HCT116 (cell line): ENCODE data around the gene USP24. TPM values are rescaled to one million over a fixed set of nuclear protein-coding genes. Genes with fewer than 3 reads are reported as not detected.

Experiments used
- ATAC-seq: fragments of 200-7000 bp; cut with Tn5 transposase; 2 replicates; pipeline ENCODE4 v1.9.1; 2020; ENCODE audit warnings: mild to moderate bottlenecking, moderate library complexity
- BruUV-seq: library from RNA; stranded (reverse); fragments of 400-500 nt; replicated peaks from 2 replicates; lab custom pipeline; 2021; lab: Mats Ljungman, UMichigan
- CTCF ChIA-PET: fragments of 300-600 bp; sonication (Branson Sonifier 250); formaldehyde crosslinking; loops from one replicate; lab custom pipeline; 2021; ENCODE audit warnings: antibody characterized with exemption; lab: Charles Lee
- POLR2A ChIA-PET: fragments of 300-600, 350-600 bp; sonication (Branson Sonifier 250); formaldehyde crosslinking; loops from one replicate; lab custom pipeline; 2021; ENCODE audit warnings: antibody characterized with exemption; lab: Charles Lee
- RAD21 ChIA-PET, 2 experiments: fragments of 300-600 bp; sonication (Branson Sonifier 250); formaldehyde crosslinking; loops; one replicate each; lab custom pipeline; 2023; ENCODE audit warnings: low total read pairs in 2 of 2; ENCODE audit not compliant: uncharacterized antibody in 2 of 2, unreplicated experiment in 2 of 2, low non-redundant PET in 1 of 2; lab: Charles Lee
- DNase-seq: peaks from one replicate; pipeline ENCODE4 v3.0.0-alpha.2; 2010; ENCODE audit warnings: low read depth, low spot score
- H2AFZ ChIP-seq: fragments of 200-600 bp; shearing (Covaris generic), sonication (generic); 2 replicates; pipeline ENCODE4 v1.6.1; 2017; ENCODE audit warnings: low read depth, mixed run types, mixed read lengths, antibody characterized with exemption, low read length; ENCODE audit not compliant: poor library complexity, severe bottlenecking
- H3K27ac ChIP-seq: 2 replicates; pipeline ENCODE4 v1.5.1; 2012; ENCODE audit warnings: low read depth, low read length
- H3K27me3 ChIP-seq: fragments of 200-600 bp; sonication (generic); 2 replicates; pipeline ENCODE4 v1.6.1; 2016; ENCODE audit warnings: mixed run types, low read length, mixed read lengths; ENCODE audit not compliant: insufficient read depth
- H3K36me3 ChIP-seq, 2 experiments: fragments of 200-500 bp in 1 of 2; fragments of 200-600 bp in 1 of 2; sonication (Bioruptor generic) in 1 of 2; sonication (generic) in 1 of 2; 2 replicates each; pipeline versions ENCODE4 v1.5.1 to v1.6.1; 2014 to 2016; ENCODE audit warnings: low read length in 2 of 2, inconsistent platforms in 1 of 2, mixed read lengths in 1 of 2, mixed run types in 1 of 2; ENCODE audit not compliant: insufficient read depth in 2 of 2, control insufficient read depth in 1 of 2
- H3K4me1 ChIP-seq, 2 experiments: fragments of 200-600 bp in 1 of 2; sonication (generic) in 1 of 2; 2 replicates each; pipeline versions ENCODE4 v1.5.1 to v1.6.1; 2012 to 2017; ENCODE audit warnings: low read length in 2 of 2, inconsistent platforms in 1 of 2, mild to moderate bottlenecking in 1 of 2, mixed read lengths in 1 of 2, mixed run types in 1 of 2, moderate library complexity in 1 of 2; ENCODE audit not compliant: insufficient read depth in 2 of 2, control insufficient read depth in 1 of 2
- H3K4me2 ChIP-seq: fragments of 200-600 bp; sonication (generic); 2 replicates; pipeline ENCODE4 v1.6.1; 2017; ENCODE audit warnings: mixed run types, low read length, mixed read lengths
- H3K4me3 ChIP-seq, 2 experiments: fragments of 200-600 bp in 1 of 2; sonication (generic) in 1 of 2; replicated peaks in 1 of 2; 2 replicates each; pipeline ENCODE4 v1.5.1; 2011 to 2016; ENCODE audit warnings: low read length in 2 of 2, control low read depth in 1 of 2, low read depth in 1 of 2, mild to moderate bottlenecking in 1 of 2, mixed read lengths in 1 of 2, mixed run types in 1 of 2
- H3K79me2 ChIP-seq: fragments of 200-600 bp; sonication (generic); 2 replicates; pipeline ENCODE4 v1.6.1; 2017; ENCODE audit warnings: mild to moderate bottlenecking, mixed run types, low read length, moderate library complexity, mixed read lengths; ENCODE audit not compliant: insufficient read depth
- H3K9ac ChIP-seq: fragments of 200-600 bp; sonication (generic); 2 replicates; pipeline ENCODE4 v1.6.1; 2016; ENCODE audit warnings: low read length, mixed read lengths
- H3K9me2 ChIP-seq: fragments of 200-600 bp; sonication (generic), shearing (Covaris generic); 2 replicates; pipeline ENCODE4 v1.6.1; 2017; ENCODE audit warnings: mixed run types, mild to moderate bottlenecking, moderate library complexity; ENCODE audit not compliant: insufficient read depth
- H3K9me3 ChIP-seq, 2 experiments: fragments of 200-500 bp in 1 of 2; fragments of 200-600 bp in 1 of 2; sonication (Bioruptor generic) in 1 of 2; sonication (generic) in 1 of 2; 2 replicates each; pipeline ENCODE4 v1.6.1; 2014 to 2017; ENCODE audit warnings: low read length in 2 of 2, mixed read lengths in 2 of 2, inconsistent platforms in 1 of 2, low read depth in 1 of 2, mild to moderate bottlenecking in 1 of 2, mixed run types in 1 of 2, moderate library complexity in 1 of 2; ENCODE audit not compliant: control insufficient read depth in 1 of 2, insufficient read depth in 1 of 2
- H4K20me1 ChIP-seq: fragments of 200-600 bp; sonication (generic), shearing (Covaris generic); 2 replicates; pipeline ENCODE4 v1.6.1; 2017; ENCODE audit warnings: mixed run types, mild to moderate bottlenecking, moderate library complexity; ENCODE audit not compliant: insufficient read depth
- CBX3 ChIP-seq: IDR thresholded peaks from 2 replicates; pipeline ENCODE4 v1.6.1; 2012; ENCODE audit warnings: low read depth
- CEBPB ChIP-seq: IDR thresholded peaks from 2 replicates; pipeline ENCODE4 v1.6.1; 2012; ENCODE audit warnings: low read depth
- EZH2phosphoT487 ChIP-seq: fragments of 200-600 bp; IDR thresholded peaks from 2 replicates; pipeline ENCODE4 v1.6.1; 2018; ENCODE audit warnings: antibody characterized with exemption, borderline replicate concordance
- FOSL1 ChIP-seq: IDR thresholded peaks from 2 replicates; pipeline ENCODE4 v1.6.1; 2012; ENCODE audit warnings: low read depth
- JUND ChIP-seq: IDR thresholded peaks from 2 replicates; pipeline ENCODE4 v1.6.1; 2012
- POLR2AphosphoS5 ChIP-seq: IDR thresholded peaks from 2 replicates; pipeline ENCODE4 v1.6.1; 2011; ENCODE audit warnings: mild to moderate bottlenecking, low read depth, low read length, moderate library complexity
- RAD21 ChIP-seq: IDR thresholded peaks from 2 replicates; pipeline ENCODE4 v1.6.1; 2012; ENCODE audit warnings: low read depth, mild to moderate bottlenecking
- ZFX ChIP-seq: fragments of 450-650 bp; IDR thresholded peaks from 2 replicates; pipeline ENCODE4 v1.6.1; 2017
- intact Hi-C: fragments of 100-400 bp; cut with micrococcal nuclease; formaldehyde crosslinking; loops from 2 replicates; pipeline ENCODE4 v1.10.0; 2022
- total RNA-seq: library from RNA; stranded (reverse); gene quantifications from one replicate; pipeline ENCODE4 v1.2.1, GENCODE V29; 2021; ENCODE audit not compliant: unreplicated experiment
- TF ChIP-seq, protein P1 (sequence below), 3 experiments: fragments of 200-600 bp in 1 of 3; sonication (generic) in 1 of 3; IDR thresholded peaks in 2 of 3; conservative IDR thresholded peaks in 1 of 3; 2 replicates each; pipeline ENCODE4 v1.5.1; 2012 to 2017; ENCODE audit warnings: low read depth in 2 of 3, low read length in 2 of 3, antibody characterized with exemption in 1 of 3, borderline replicate concordance in 1 of 3, control low read depth in 1 of 3, mild to moderate bottlenecking in 1 of 3, mixed read lengths in 1 of 3, mixed run types in 1 of 3, moderate library complexity in 1 of 3; ENCODE audit not compliant: insufficient read depth in 1 of 3
- TF ChIP-seq, protein P2 (sequence below): IDR thresholded peaks from 2 replicates; pipeline ENCODE4 v1.6.1; 2012
- TF ChIP-seq, protein P3 (sequence below): IDR thresholded peaks from 2 replicates; pipeline ENCODE4 v1.6.1; 2012

The USP24 gene
- total RNA-seq, 1 experiment from 2014 or later, result 34.2 TPM

DNA sequence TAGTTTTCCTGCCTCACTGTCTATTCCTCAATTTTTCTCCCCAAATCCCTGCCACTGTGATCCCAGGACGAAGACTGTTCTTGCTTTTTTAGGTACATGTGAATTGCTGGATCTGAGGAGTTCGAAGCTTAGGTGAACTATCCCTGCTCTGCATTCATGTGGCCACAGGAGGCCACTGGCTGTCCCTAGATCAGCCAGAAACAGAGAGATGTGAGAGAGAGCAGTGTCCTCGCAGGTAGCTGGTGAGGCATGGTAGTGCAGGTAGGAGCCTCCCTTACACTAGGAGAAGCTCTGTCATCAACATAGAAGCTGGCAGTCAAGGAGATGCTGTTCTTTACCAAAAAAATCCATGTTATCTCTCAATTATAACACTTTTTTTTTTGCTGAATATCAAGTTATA is 71.5 kb downstream of the USP24 start:
- ATAC-seq, result peak; percentile 95
- no peak for TF ChIP-seq FOSL1
- no peak for TF ChIP-seq EZH2phosphoT487
- TF ChIP-seq, protein P1, sequence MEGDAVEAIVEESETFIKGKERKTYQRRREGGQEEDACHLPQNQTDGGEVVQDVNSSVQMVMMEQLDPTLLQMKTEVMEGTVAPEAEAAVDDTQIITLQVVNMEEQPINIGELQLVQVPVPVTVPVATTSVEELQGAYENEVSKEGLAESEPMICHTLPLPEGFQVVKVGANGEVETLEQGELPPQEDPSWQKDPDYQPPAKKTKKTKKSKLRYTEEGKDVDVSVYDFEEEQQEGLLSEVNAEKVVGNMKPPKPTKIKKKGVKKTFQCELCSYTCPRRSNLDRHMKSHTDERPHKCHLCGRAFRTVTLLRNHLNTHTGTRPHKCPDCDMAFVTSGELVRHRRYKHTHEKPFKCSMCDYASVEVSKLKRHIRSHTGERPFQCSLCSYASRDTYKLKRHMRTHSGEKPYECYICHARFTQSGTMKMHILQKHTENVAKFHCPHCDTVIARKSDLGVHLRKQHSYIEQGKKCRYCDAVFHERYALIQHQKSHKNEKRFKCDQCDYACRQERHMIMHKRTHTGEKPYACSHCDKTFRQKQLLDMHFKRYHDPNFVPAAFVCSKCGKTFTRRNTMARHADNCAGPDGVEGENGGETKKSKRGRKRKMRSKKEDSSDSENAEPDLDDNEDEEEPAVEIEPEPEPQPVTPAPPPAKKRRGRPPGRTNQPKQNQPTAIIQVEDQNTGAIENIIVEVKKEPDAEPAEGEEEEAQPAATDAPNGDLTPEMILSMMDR (IDR thresholded peaks at IDR 0.05 in 2 of 3, conservative IDR thresholded peaks at IDR 0.05 in 1 of 3; ENCODE audit: borderline replicate concordance in 1 of 3, insufficient read depth in 1 of 3, low read depth in 2 of 3, low read length in 2 of 3), result peak; percentile 38 to 58 (median 41); a peak in 5 of 6 replicates
- TF ChIP-seq JUND, result no peak
- TF ChIP-seq RAD21, result peak; percentile 45
- TF ChIP-seq ZFX, result no peak
- TF ChIP-seq, protein P2, sequence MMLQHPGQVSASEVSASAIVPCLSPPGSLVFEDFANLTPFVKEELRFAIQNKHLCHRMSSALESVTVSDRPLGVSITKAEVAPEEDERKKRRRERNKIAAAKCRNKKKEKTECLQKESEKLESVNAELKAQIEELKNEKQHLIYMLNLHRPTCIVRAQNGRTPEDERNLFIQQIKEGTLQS, result no peak
- TF ChIP-seq, protein P3, sequence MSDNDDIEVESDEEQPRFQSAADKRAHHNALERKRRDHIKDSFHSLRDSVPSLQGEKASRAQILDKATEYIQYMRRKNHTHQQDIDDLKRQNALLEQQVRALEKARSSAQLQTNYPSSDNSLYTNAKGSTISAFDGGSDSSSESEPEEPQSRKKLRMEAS, result no peak
- no peak for TF ChIP-seq POLR2AphosphoS5
- TF ChIP-seq CEBPB, result no peak
- TF ChIP-seq CBX3, result no peak
- TF ChIP-seq, all 23 proteins: peak for 2
- RAD21 ChIA-PET, result no interaction called here
- intact Hi-C loops, result loop anchor here (5.0 to 10.0 kb wide), 4 partner anchors 69 to 1571 kb away; no protein-coding TSS in a partner anchor
- no peaks in the 10 kb centered on the region for H3K79me2 ChIP-seq
- H4K20me1 ChIP-seq, result no peaks in the 10 kb centered on the region
- no peak overlapping the region for H3K4me2 ChIP-seq
- H3K9ac ChIP-seq, result no peak overlapping the region
- POLR2A ChIA-PET, result no interaction called here
- CTCF ChIA-PET, result interaction anchor here (0.8 to 3.0 kb wide), 11 partner anchors 9 to 1442 kb away, joined by 3 to 42 read pairs (median 5); no protein-coding TSS in a partner anchor
- peaks cover 12 to 30% of the 10 kb centered on the region in 2 experiments; a peak in 3 of 4 replicates for H3K36me3 ChIP-seq
- no peaks in the 10 kb centered on the region for H3K9me3 ChIP-seq
- H3K27ac ChIP-seq, result no peak overlapping the region
- H3K4me1 ChIP-seq, result no peaks in the 10 kb centered on the region
- H3K9me2 ChIP-seq, result no peaks in the 10 kb centered on the region
- BruUV-seq, result no TSS peak
- peak; percentile 35 for DNase-seq
- H3K4me3 ChIP-seq, result no peak overlapping the region
- H3K27me3 ChIP-seq, result no peaks in the 10 kb centered on the region
- H2AFZ ChIP-seq, result no peak overlapping the region
